Central memory CD8-positive, alpha-beta T cell (primary cell): Measurements from ENCODE around the gene CUL2.
"Not testable (repeated sequence)": the region's sequence is repeated elsewhere in the genome, so short reads cannot be mapped to it uniquely, and the experiment has no call there.

Experiments
- ATAC-seq: fragments of 150-1000 bp; cut with Tn5 transposase; replicated peaks from 2 replicates; pipeline ENCODE4 v1.10.0; 2022; ENCODE audit warnings: mild to moderate bottlenecking, moderate FRiP score, moderate number of reproducible peaks; ENCODE audit not compliant: poor library complexity, severe bottlenecking; ENCODE audit errors: extremely low read depth
- DNase-seq, 2 donors: peaks; one replicate each; pipeline ENCODE4 v3.0.0; 2021; ENCODE audit warnings: low spot score in 2 of 2
- H3K27ac Mint-ChIP-seq: one replicate; pipeline ENCODE4 v1.8.0; 2022; ENCODE audit warnings: low read depth, mild to moderate bottlenecking, moderate library complexity, mixed read lengths
- H3K27me3 Mint-ChIP-seq: one replicate; pipeline ENCODE4 v1.8.0; 2022; ENCODE audit warnings: mixed read lengths
- H3K36me3 Mint-ChIP-seq: one replicate; pipeline ENCODE4 v1.8.0; 2022; ENCODE audit warnings: mild to moderate bottlenecking, moderate library complexity, mixed read lengths; ENCODE audit not compliant: insufficient read depth
- H3K4me1 Mint-ChIP-seq: one replicate; pipeline ENCODE4 v1.8.0; 2022; ENCODE audit warnings: mixed read lengths
- H3K4me3 Mint-ChIP-seq: one replicate; pipeline ENCODE4 v1.8.0; 2022; ENCODE audit warnings: mild to moderate bottlenecking, moderate library complexity, mixed read lengths
- H3K9me3 Mint-ChIP-seq: one replicate; pipeline ENCODE4 v1.8.0; 2022; ENCODE audit warnings: mixed read lengths

CUL2 gene

GRCh38 chr10:35112571-35112970 is 22.4 kb upstream of the CUL2 start:
- Mint-ChIP-seq H3K4me1 (no peaks in the 10 kb centered on the region), H3K4me3 (no peak overlapping the region), H3K36me3 (peaks cover 2% of the 10 kb centered on the region), H3K9me3 (no peaks in the 10 kb centered on the region), H3K27ac (no peak overlapping the region), H3K27me3 (peaks cover 9% of the 10 kb centered on the region)
- ATAC-seq: no peak
- no peak for DNase-seq

- H3K9me3 Mint-ChIP-seq: no peaks in the 10 kb centered on the region
- no peak overlapping the region for H3K27ac Mint-ChIP-seq
- peaks cover under 1% of the 10 kb centered on the region for H3K27me3 Mint-ChIP-seq
- no peaks in the 10 kb centered on the region for H3K4me1 Mint-ChIP-seq
- no peak overlapping the region for H3K4me3 Mint-ChIP-seq
- no peaks in the 10 kb centered on the region for H3K36me3 Mint-ChIP-seq
- DNase-seq (no peak), ATAC-seq (no peak)
Observed at GRCh38 chr10:35103882-35104281, 13.7 kb upstream of the CUL2 start.

GRCh38 chr10:35097510-35097909 is 7.4 kb upstream of the CUL2 start:
- Mint-ChIP-seq H3K36me3 (no peaks in the 10 kb centered on the region), H3K4me3 (no peak overlapping the region), H3K4me1 (no peaks in the 10 kb centered on the region), H3K27ac (no peak overlapping the region), H3K9me3 (no peaks in the 10 kb centered on the region), H3K27me3 (peaks cover 33% of the 10 kb centered on the region)
- ATAC-seq (no peak), DNase-seq (no peak)

GRCh38 chr10:35096312-35096711 is 6.2 kb upstream of the CUL2 start:
- H3K9me3 Mint-ChIP-seq: no peaks in the 10 kb centered on the region
- H3K27me3 Mint-ChIP-seq: peaks cover 33% of the 10 kb centered on the region
- no peak overlapping the region for H3K4me3 Mint-ChIP-seq
- peaks cover 2% of the 10 kb centered on the region for H3K4me1 Mint-ChIP-seq
- ATAC-seq (no peak), DNase-seq (no peak)
- H3K36me3 Mint-ChIP-seq: peaks cover 1% of the 10 kb centered on the region
- no peak overlapping the region for H3K27ac Mint-ChIP-seq

- Mint-ChIP-seq H3K4me3 (no peak overlapping the region), H3K9me3 (no peaks in the 10 kb centered on the region), H3K4me1 (peaks cover 27% of the 10 kb centered on the region), H3K27ac (no peak overlapping the region), H3K36me3 (peaks cover 16% of the 10 kb centered on the region), H3K27me3 (peaks cover 22% of the 10 kb centered on the region)
- ATAC-seq (no peak), DNase-seq (no peak)
Observed at GRCh38 chr10:35092851-35093250, 2.7 kb upstream of the CUL2 start.

- ATAC-seq: no peak
- Mint-ChIP-seq H3K4me3 (no peak overlapping the region), H3K27me3 (peaks cover 18% of the 10 kb centered on the region), H3K27ac (no peak overlapping the region), H3K36me3 (peaks cover 20% of the 10 kb centered on the region), H3K9me3 (no peaks in the 10 kb centered on the region), H3K4me1 (peaks cover 33% of the 10 kb centered on the region)
- DNase-seq: no peak
Observed at GRCh38 chr10:35091994-35092790, 2.1 kb upstream of the CUL2 start.

- peaks cover 52% of the 10 kb centered on the region for H3K4me1 Mint-ChIP-seq
- peak overlapping the region; percentile 87 for H3K27ac Mint-ChIP-seq
- peak in 1 of 2 donors; percentile 14 for DNase-seq
Observed at GRCh38 chr10:35089611-35090161, 455 bp downstream of the CUL2 start.

GRCh38 chr10:35083242-35083641 is 6.9 kb downstream of the CUL2 start:
- Mint-ChIP-seq H3K4me3 (peak overlapping the region; percentile 36), H3K9me3 (no peaks in the 10 kb centered on the region), H3K27ac (peak overlapping the region; percentile 71), H3K4me1 (peaks cover 64% of the 10 kb centered on the region), H3K27me3 (no peaks in the 10 kb centered on the region), H3K36me3 (peaks cover 6% of the 10 kb centered on the region)
- ATAC-seq (no peak), DNase-seq (no peak)

More at GRCh38 chr10:35089611-35090161, 455 bp downstream of the CUL2 start:
- H3K27me3 Mint-ChIP-seq: no peaks in the 10 kb centered on the region
- peaks cover 20% of the 10 kb centered on the region for H3K36me3 Mint-ChIP-seq
- ATAC-seq: peak; percentile 54
- H3K9me3 Mint-ChIP-seq: no peaks in the 10 kb centered on the region
- H3K4me3 Mint-ChIP-seq: peak overlapping the region; percentile 91

- H3K36me3 Mint-ChIP-seq, H3K27me3 Mint-ChIP-seq, H3K4me3 Mint-ChIP-seq, DNase-seq, ATAC-seq, H3K27ac Mint-ChIP-seq, H3K9me3 Mint-ChIP-seq: not testable (repeated sequence)
- peaks cover 34% of the 10 kb centered on the region for H3K4me1 Mint-ChIP-seq
Observed at GRCh38 chr10:35080261-35080660, 9.9 kb downstream of the CUL2 start.

- H3K4me1 Mint-ChIP-seq: peaks cover 37% of the 10 kb centered on the region
- H3K27ac Mint-ChIP-seq: no peak overlapping the region
- H3K9me3 Mint-ChIP-seq: no peaks in the 10 kb centered on the region
- DNase-seq (no peak), ATAC-seq (no peak)
- no peaks in the 10 kb centered on the region for H3K27me3 Mint-ChIP-seq
- H3K36me3 Mint-ChIP-seq: peaks cover 8% of the 10 kb centered on the region
- no peak overlapping the region for H3K4me3 Mint-ChIP-seq
Observed at GRCh38 chr10:35079763-35080162, 10.4 kb downstream of the CUL2 start.

GRCh38 chr10:35079265-35079664 is 10.9 kb downstream of the CUL2 start:
- H3K27ac Mint-ChIP-seq: no peak overlapping the region
- no peaks in the 10 kb centered on the region for H3K27me3 Mint-ChIP-seq
- peaks cover 8% of the 10 kb centered on the region for H3K36me3 Mint-ChIP-seq
- no peaks in the 10 kb centered on the region for H3K9me3 Mint-ChIP-seq
- H3K4me1 Mint-ChIP-seq: peaks cover 40% of the 10 kb centered on the region
- H3K4me3 Mint-ChIP-seq: no peak overlapping the region
- ATAC-seq (no peak), DNase-seq (no peak)

- Mint-ChIP-seq H3K27ac (no peak overlapping the region), H3K36me3 (peaks cover 9% of the 10 kb centered on the region), H3K9me3 (no peaks in the 10 kb centered on the region), H3K27me3 (no peaks in the 10 kb centered on the region), H3K4me3 (no peak overlapping the region), H3K4me1 (peaks cover 23% of the 10 kb centered on the region)
- DNase-seq (no peak), ATAC-seq (no peak)
Observed at GRCh38 chr10:35075228-35075627, 14.9 kb downstream of the CUL2 start.

GRCh38 chr10:35074266-35074665 is 15.9 kb downstream of the CUL2 start:
- Mint-ChIP-seq H3K27me3 (no peaks in the 10 kb centered on the region), H3K9me3 (no peaks in the 10 kb centered on the region), H3K36me3 (peaks cover 9% of the 10 kb centered on the region), H3K4me1 (peaks cover 17% of the 10 kb centered on the region), H3K4me3 (no peak overlapping the region), H3K27ac (peak overlapping the region; percentile 1)
- ATAC-seq: no peak
- DNase-seq: no peak
